ENCODE results near the gene CLPX. TPM values are rescaled to one million over a fixed set of nuclear protein-coding genes. Genes with fewer than 3 reads are reported as not detected.
A peak's percentile ranks its signal among the peaks of the same experiment; 100 is the strongest.

The CLPX gene
- total and polyA plus RNA-seq, 2 experiments from 2014 or later = 20.0 to 53.5 TPM

GRCh38 chr15:65177901-65178300, 7.2 kb downstream of the CLPX start:
- no peak for TF ChIP-seq CTCF (IDR thresholded peaks at IDR 0.05; ENCODE audit: poor library complexity)
- no peak for TF ChIP-seq EZH2phosphoT487 (IDR thresholded peaks at IDR 0.05; ENCODE audit: low read depth, severe bottlenecking, unreplicated experiment)
- no peak for TF ChIP-seq EZH2 (IDR thresholded peaks at IDR 0.05; ENCODE audit: borderline replicate concordance)
- Histone ChIP-seq H3K79me2 (peaks cover 86% of the 10 kb centered on the region), H3K9me3 (ENCODE audit: low read depth) (no peaks in the 10 kb centered on the region), H3K4me2 (no peak overlapping the region), H3K9me2 (replicated peaks; ENCODE audit: insufficient read depth) (no peaks in the 10 kb centered on the region), H3K4me3 (no peak overlapping the region), H3K27me3 (no peaks in the 10 kb centered on the region), H3K36me3 (replicated peaks; ENCODE audit: insufficient read depth, low read depth) (no peaks in the 10 kb centered on the region), H3K4me1 (ENCODE audit: insufficient read depth) (peaks cover 18% of the 10 kb centered on the region), H4K20me1 (ENCODE audit: insufficient read depth, poor library complexity, severe bottlenecking) (peaks cover 39% of the 10 kb centered on the region), H3K27ac (no peak overlapping the region), H2AFZ (no peak overlapping the region)
- WGBS (ENCODE audit: low lambda C conversion rate, missing lambda C conversion rate) = 62% methylated on average over 1 of the region's 1 CpG
- DNase-seq (ENCODE audit: low spot score) = no peak

GRCh38 chr15:65176056-65176455, 9.1 kb downstream of the CLPX start:
- Histone ChIP-seq H3K27me3 (no peaks in the 10 kb centered on the region), H3K9me2 (replicated peaks; ENCODE audit: insufficient read depth) (no peaks in the 10 kb centered on the region), H3K9me3 (ENCODE audit: low read depth) (no peaks in the 10 kb centered on the region), H3K36me3 (replicated peaks; ENCODE audit: insufficient read depth, low read depth) (peaks cover 4% of the 10 kb centered on the region), H2AFZ (no peak overlapping the region), H3K4me1 (ENCODE audit: insufficient read depth) (peaks cover 9% of the 10 kb centered on the region), H3K27ac (no peak overlapping the region), H4K20me1 (ENCODE audit: insufficient read depth, poor library complexity, severe bottlenecking) (peaks cover 25% of the 10 kb centered on the region), H3K4me3 (no peak overlapping the region), H3K4me2 (no peak overlapping the region), H3K79me2 (peaks cover 82% of the 10 kb centered on the region)
- no peak for TF ChIP-seq CTCF (IDR thresholded peaks at IDR 0.05; ENCODE audit: poor library complexity)
- TF ChIP-seq EZH2phosphoT487 (IDR thresholded peaks at IDR 0.05; ENCODE audit: low read depth, severe bottlenecking, unreplicated experiment) = no peak
- no peak for TF ChIP-seq EZH2 (IDR thresholded peaks at IDR 0.05; ENCODE audit: borderline replicate concordance)
- DNase-seq (ENCODE audit: low spot score) = no peak

- peaks cover 9% of the 10 kb centered on the region for H3K4me1 ChIP-seq (ENCODE audit: insufficient read depth)
- H3K9me2 ChIP-seq (replicated peaks; ENCODE audit: insufficient read depth) = no peaks in the 10 kb centered on the region
- no peaks in the 10 kb centered on the region for H3K9me3 ChIP-seq (ENCODE audit: low read depth)
- no peak overlapping the region for H3K4me3 ChIP-seq
- DNase-seq (ENCODE audit: low spot score) = no peak
- no peak overlapping the region for H2AFZ ChIP-seq
- H3K79me2 ChIP-seq = peaks cover 81% of the 10 kb centered on the region
- H3K27me3 ChIP-seq = no peaks in the 10 kb centered on the region
- peaks cover 4% of the 10 kb centered on the region for H3K36me3 ChIP-seq (replicated peaks; ENCODE audit: insufficient read depth, low read depth)
- no peak overlapping the region for H3K27ac ChIP-seq
- no peak overlapping the region for H3K4me2 ChIP-seq
- peaks cover 20% of the 10 kb centered on the region for H4K20me1 ChIP-seq (ENCODE audit: insufficient read depth, poor library complexity, severe bottlenecking)
- no peak for TF ChIP-seq EZH2phosphoT487 (IDR thresholded peaks at IDR 0.05; ENCODE audit: low read depth, severe bottlenecking, unreplicated experiment)
- TF ChIP-seq EZH2 (IDR thresholded peaks at IDR 0.05; ENCODE audit: borderline replicate concordance) = no peak
- TF ChIP-seq CTCF (IDR thresholded peaks at IDR 0.05; ENCODE audit: poor library complexity) = no peak
- 93% methylated on average over 5 of the region's 5 CpGs for WGBS (ENCODE audit: low lambda C conversion rate, missing lambda C conversion rate)
Observed at GRCh38 chr15:65175511-65175910, 9.6 kb downstream of the CLPX start.

- H3K4me3 ChIP-seq = no peak overlapping the region
- 96% methylated on average over 5 of the region's 5 CpGs for WGBS (ENCODE audit: low lambda C conversion rate, missing lambda C conversion rate)
- no peaks in the 10 kb centered on the region for H3K27me3 ChIP-seq
- H3K9me3 ChIP-seq (ENCODE audit: low read depth) = no peaks in the 10 kb centered on the region
- peaks cover under 1% of the 10 kb centered on the region for H3K4me1 ChIP-seq (ENCODE audit: insufficient read depth)
- peaks cover 13% of the 10 kb centered on the region for H4K20me1 ChIP-seq (ENCODE audit: insufficient read depth, poor library complexity, severe bottlenecking)
- H3K9me2 ChIP-seq (replicated peaks; ENCODE audit: insufficient read depth) = no peaks in the 10 kb centered on the region
- H3K4me2 ChIP-seq = no peak overlapping the region
- no peak for DNase-seq (ENCODE audit: low spot score)
- peaks cover 79% of the 10 kb centered on the region for H3K79me2 ChIP-seq
- no peak overlapping the region for H2AFZ ChIP-seq
- peak overlapping the region; percentile 58 for H3K27ac ChIP-seq
- H3K36me3 ChIP-seq (replicated peaks; ENCODE audit: insufficient read depth, low read depth) = peaks cover 4% of the 10 kb centered on the region
- no peak for TF ChIP-seq CTCF (IDR thresholded peaks at IDR 0.05; ENCODE audit: poor library complexity)
- no peak for TF ChIP-seq EZH2phosphoT487 (IDR thresholded peaks at IDR 0.05; ENCODE audit: low read depth, severe bottlenecking, unreplicated experiment)
Observed at GRCh38 chr15:65174509-65174908, 10.6 kb downstream of the CLPX start.
